HFFc6 (cell line): Measurements from ENCODE around the gene ANKRD18B. TPM values are rescaled to one million over a fixed set of nuclear protein-coding genes. Genes with fewer than 3 reads are reported as not detected.

Experiments used
- DNase-seq: peaks from one replicate; pipeline ENCODE4 v3.0.0-alpha.2; 2018
- H3K27ac Mint-ChIP-seq: 2 replicates; pipeline ENCODE4 v1.8.0; 2020; ENCODE audit warnings: mild to moderate bottlenecking, mixed read lengths
- H3K27me3 Mint-ChIP-seq: 2 replicates; pipeline ENCODE4 v1.8.0; 2021; ENCODE audit warnings: mild to moderate bottlenecking, moderate library complexity, mixed read lengths; ENCODE audit not compliant: insufficient read depth
- H3K36me3 Mint-ChIP-seq: 2 replicates; pipeline ENCODE4 v1.8.0; 2021; ENCODE audit warnings: low read depth, mixed read lengths
- H3K4me1 Mint-ChIP-seq: 2 replicates; pipeline ENCODE4 v1.8.0; 2020; ENCODE audit warnings: low read depth, mixed read lengths
- H3K4me3 Mint-ChIP-seq: 2 replicates; pipeline ENCODE4 v1.8.0; 2020; ENCODE audit warnings: mild to moderate bottlenecking, moderate library complexity, mixed read lengths
- H3K9me3 Mint-ChIP-seq: 2 replicates; pipeline ENCODE4 v1.8.0; 2020; ENCODE audit warnings: mild to moderate bottlenecking, mixed read lengths
- CTCF ChIP-seq: fragments of 200-600 bp; sonication (generic); IDR thresholded peaks from 2 replicates; pipeline ENCODE4 v1.5.0; 2021; ENCODE audit warnings: antibody characterized with exemption, mild to moderate bottlenecking
- total RNA-seq, 6 experiments: library from RNA; stranded (reverse); fragmentation: NEBNext Ultra II Directional; extraction: Animal tissue kit (Norgen Biotek cat#: 25700); gene quantifications; 2 replicates in 1 of 6; 3 replicates in 5 of 6; pipeline ENCODE4 v1.2.3, GENCODE V29; 2021

The ANKRD18B gene
- total RNA-seq, 6 experiments from 2014 or later, result 5.1 to 9.9 (median 8.0) TPM

- no peaks in the 10 kb centered on the region; the same call in none of the 2 replicates for H3K27me3 Mint-ChIP-seq
- DNase-seq, result peak; percentile 89
- no peak for TF ChIP-seq CTCF
- no peaks in the 10 kb centered on the region for H3K36me3 Mint-ChIP-seq
- H3K27ac Mint-ChIP-seq, result peak overlapping the region; percentile 85
- no peaks in the 10 kb centered on the region for H3K9me3 Mint-ChIP-seq
- peaks cover 63% of the 10 kb centered on the region for H3K4me1 Mint-ChIP-seq
- H3K4me3 Mint-ChIP-seq, result peak overlapping the region; percentile 33
These were observed 95.8 kb downstream of the ANKRD18B start for GRCh38 chr9:33619666-33620404.

DNA sequence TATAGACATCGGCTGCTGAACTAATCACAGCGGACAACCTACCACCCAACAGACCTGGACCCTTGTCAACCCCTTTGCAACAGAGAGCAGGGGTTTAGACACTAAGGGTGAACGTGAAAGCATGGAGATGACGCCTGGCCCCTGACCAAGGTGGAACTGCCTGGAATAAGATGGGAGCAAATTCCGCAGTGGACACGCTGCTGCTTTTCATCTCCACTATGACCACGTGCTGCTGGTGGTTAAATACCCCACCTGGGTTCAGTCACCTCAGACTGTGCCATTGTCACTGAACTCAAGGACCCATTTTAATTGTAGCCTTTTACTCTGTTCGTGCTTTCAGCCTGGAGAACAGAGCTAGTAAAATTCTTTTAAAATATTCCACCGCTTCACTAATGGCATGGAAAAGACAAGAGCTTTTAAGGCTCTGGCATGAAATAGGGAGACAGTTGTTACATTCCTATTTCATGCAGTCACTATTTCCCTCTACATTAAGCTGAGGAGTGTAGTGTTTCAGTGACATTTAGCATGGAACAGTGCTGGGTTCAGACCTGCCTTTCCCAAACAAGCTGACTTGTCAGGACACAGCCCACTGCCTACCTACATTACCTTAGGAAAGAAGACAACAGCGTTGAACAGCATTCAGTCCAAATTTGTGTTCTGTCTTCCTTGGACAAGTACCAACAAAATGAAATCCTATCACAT, 96.8 kb downstream of the ANKRD18B start:
- H3K4me3 Mint-ChIP-seq, result peak overlapping the region; percentile 33
- no peaks in the 10 kb centered on the region for H3K9me3 Mint-ChIP-seq
- H3K36me3 Mint-ChIP-seq, result no peaks in the 10 kb centered on the region
- H3K27me3 Mint-ChIP-seq, result no peaks in the 10 kb centered on the region; the same call in none of the 2 replicates
- H3K27ac Mint-ChIP-seq, result peak overlapping the region; percentile 85
- peaks cover 63% of the 10 kb centered on the region for H3K4me1 Mint-ChIP-seq
- no peak for TF ChIP-seq CTCF
- peak; percentile 80 for DNase-seq

Other genes with a start within 250 kb of the ANKRD18B start
- gene NFX1, start 233.7 kb upstream of the ANKRD18B start, total RNA-seq, result 10 to 100 TPM; 25.7 to 28.0 (median 27.8) TPM
- gene AQP7, start 121.7 kb upstream of the ANKRD18B start, total RNA-seq, result not detected
- under 1 TPM; 0.28 to 0.81 (median 0.53) TPM for gene AQP3, start 76.7 kb upstream of the ANKRD18B start, total RNA-seq
- gene NOL6, start 50.3 kb upstream of the ANKRD18B start, total RNA-seq, result 10 to 100 TPM; 57.9 to 69.2 (median 62.2) TPM